GM12878 (cell line): ENCODE results near the gene ZNF213. TPM values are rescaled to one million over a fixed set of nuclear protein-coding genes. Genes with fewer than 3 reads are reported as not detected.
A peak's percentile ranks its signal among the peaks of the same experiment; 100 is the strongest.

Experiments
- ATAC-seq: fragments of 200-7000 bp; cut with Tn5 transposase; 3 replicates; pipeline ENCODE4 v1.9.1; 2020; ENCODE audit warnings: mild to moderate bottlenecking, moderate library complexity
- BruUV-seq: library from RNA; stranded (reverse); fragments of 400-500 nt; replicated peaks from 2 replicates; lab custom pipeline; 2021; lab: Mats Ljungman, UMichigan
- CTCF ChIA-PET: fragments of 300-600 bp; sonication (Branson Sonifier 250); formaldehyde crosslinking; extraction: SDS; loops from one replicate; lab custom pipeline; 2021; ENCODE audit warnings: inconsistent platforms; lab: Yijun Ruan, JAX
- POLR2A ChIA-PET: fragments of 350-600 bp; formaldehyde crosslinking; extraction: SDS; loops from one replicate; lab custom pipeline; 2021; ENCODE audit warnings: inconsistent platforms; lab: Charles Lee
- RAD21 ChIA-PET: fragments of 300-600 bp; sonication (Branson Sonifier 250); formaldehyde crosslinking; loops from one replicate; lab custom pipeline; 2023; ENCODE audit warnings: antibody characterized with exemption; ENCODE audit not compliant: unreplicated experiment; lab: Charles Lee
- SMC1A ChIA-PET: fragments of 300-600 bp; sonication (Branson Sonifier 250); formaldehyde crosslinking; loops from one replicate; lab custom pipeline; 2023; ENCODE audit not compliant: unreplicated experiment, uncharacterized antibody; lab: Charles Lee
- DNase-seq: peaks from one replicate; pipeline ENCODE4 v3.0.0-alpha.2; 2011; ENCODE audit warnings: low read depth, low spot score
- FAIRE-seq: peaks from 3 replicates; lab custom pipeline; 2011; peaks lifted over from hg19 to GRCh38; lab: Jason Lieb, UNC
- H2AFZ ChIP-seq: 2 replicates; pipeline ENCODE4 v1.6.0; 2011; ENCODE audit warnings: low read depth, low read length, control low read depth; ENCODE audit not compliant: control insufficient read depth
- H3K27ac ChIP-seq: 2 replicates; pipeline ENCODE4 v1.5.1; 2011; ENCODE audit warnings: control low read depth; ENCODE audit not compliant: control insufficient read depth, insufficient read depth
- H3K27me3 ChIP-seq, 2 experiments: replicated peaks in 1 of 2; 2 replicates each; pipeline versions ENCODE4 v1.6.0 to v1.6.1; 2011; ENCODE audit warnings: low read length in 1 of 2; ENCODE audit not compliant: control insufficient read depth in 2 of 2, insufficient read depth in 2 of 2
- H3K36me3 ChIP-seq, 2 experiments: 2 replicates each; pipeline ENCODE4 v1.5.1; 2011; ENCODE audit warnings: low read length in 1 of 2; ENCODE audit not compliant: control insufficient read depth in 2 of 2, insufficient read depth in 2 of 2
- H3K4me1 ChIP-seq: 2 replicates; pipeline ENCODE4 v1.6.1; 2011; ENCODE audit warnings: mild to moderate bottlenecking, low read length, moderate library complexity, mixed read lengths; ENCODE audit not compliant: control insufficient read depth, insufficient read depth
- H3K4me2 ChIP-seq: 2 replicates; pipeline ENCODE4 v1.6.0; 2011; ENCODE audit warnings: control low read depth; ENCODE audit not compliant: control insufficient read depth, insufficient read depth
- H3K4me3 ChIP-seq: fragments of 200-600 bp; sonication (generic); 2 replicates; pipeline ENCODE4 v1.5.1; 2016
- H3K79me2 ChIP-seq: 2 replicates; pipeline ENCODE4 v1.6.0; 2011; ENCODE audit warnings: low read length; ENCODE audit not compliant: control insufficient read depth, insufficient read depth
- H3K9ac ChIP-seq: 2 replicates; pipeline ENCODE4 v1.8.0; 2011; ENCODE audit warnings: low read length, control low read depth, mixed read lengths; ENCODE audit not compliant: control insufficient read depth, insufficient read depth
- H3K9me3 ChIP-seq: replicated peaks from 3 replicates; pipeline ENCODE4 v1.5.1; 2011; ENCODE audit warnings: mild to moderate bottlenecking, low read length; ENCODE audit not compliant: control insufficient read depth, insufficient read depth
- H4K20me1 ChIP-seq: 2 replicates; pipeline ENCODE4 v1.6.0; 2011; ENCODE audit not compliant: control insufficient read depth, insufficient read depth
- ASH2L ChIP-seq: fragments of 300-600, 200-600 bp; sonication (generic); IDR thresholded peaks from 2 replicates; pipeline ENCODE4 v1.6.1; 2017; ENCODE audit warnings: low read depth, mild to moderate bottlenecking, borderline replicate concordance
- KLF5 ChIP-seq: fragments of 450-650 bp; IDR thresholded peaks from 2 replicates; pipeline ENCODE4 v1.6.1; 2014; ENCODE audit warnings: mild to moderate bottlenecking; ENCODE audit not compliant: partially characterized antibody
- MEF2B ChIP-seq: fragments of 450-650 bp; IDR thresholded peaks from 2 replicates; pipeline ENCODE4 v1.6.1; 2018; ENCODE audit warnings: mild to moderate bottlenecking, moderate library complexity; ENCODE audit not compliant: partially characterized antibody, poor library complexity, severe bottlenecking
- NR2C1 ChIP-seq: fragments of 450-650 bp; IDR thresholded peaks from 2 replicates; pipeline ENCODE4 v1.6.1; 2017; ENCODE audit warnings: antibody characterized with exemption, mild to moderate bottlenecking, moderate library complexity
- POLR2AphosphoS2 ChIP-seq: IDR thresholded peaks from 2 replicates; pipeline ENCODE4 v1.6.1; 2011; ENCODE audit warnings: low read depth, mild to moderate bottlenecking, low read length, improper control_type of control experiment, moderate library complexity
- TARDBP ChIP-seq: IDR thresholded peaks from 2 replicates; pipeline ENCODE4 v1.6.1; 2016; ENCODE audit warnings: borderline replicate concordance
- TCF7 ChIP-seq: IDR thresholded peaks from 2 replicates; pipeline ENCODE4 v1.6.1; 2014; ENCODE audit warnings: antibody characterized with exemption, borderline replicate concordance
- ZBED1 ChIP-seq: IDR thresholded peaks from 2 replicates; pipeline ENCODE4 v1.6.1; 2016; ENCODE audit warnings: borderline replicate concordance
- ZNF207 ChIP-seq: fragments of 450-650 bp; IDR thresholded peaks from 2 replicates; pipeline ENCODE4 v1.6.1; 2014; ENCODE audit warnings: antibody characterized with exemption, mild to moderate bottlenecking, borderline replicate concordance
- ZNF24 ChIP-seq: fragments of 450-650 bp; IDR thresholded peaks from 2 replicates; pipeline ENCODE4 v1.6.1; 2017; ENCODE audit warnings: antibody characterized with exemption, mild to moderate bottlenecking
- WGBS: methylation state at CpG from one replicate; pipeline ENCODE4 v1.1.6; 2016; ENCODE audit warnings: low lambda C conversion rate; ENCODE audit not compliant: insufficient replicate concordance, insufficient coverage; ENCODE audit errors: missing lambda C conversion rate; 5-methylcytosine and 5-hydroxymethylcytosine counted together
- in situ Hi-C: fragments of 300-500 bp; cut with MboI; formaldehyde crosslinking; loops from 9 replicates; pipeline ENCODE4 v1.14.3; 2018; ENCODE audit warnings: mixed read lengths
- intact Hi-C: fragments of 100-400 bp; cut with micrococcal nuclease; formaldehyde crosslinking; loops from one replicate; pipeline ENCODE4 v1.14.2; 2022; ENCODE audit not compliant: unreplicated experiment
- polyA plus RNA-seq, 11 experiments: library from polyadenylated mRNA; depleted of rRNA in 4 of 11; unstranded in 6 of 11; stranded (reverse) in 5 of 11; fragments of >200 nt; fragmentation: Nextera tagmentation in 4 of 11; fragmentation: Illumina TruSeq in 1 of 11; extraction: Ambion mirVana in 4 of 11; extraction: Trizol in 1 of 11; gene quantifications; 1 replicate in 1 of 11; 2 replicates in 10 of 11; pipeline versions ENCODE4 v1.2.1 to v1.2.3, GENCODE V29; 2011 to 2016; ENCODE audit warnings: inconsistent platforms in 2 of 11, missing spikeins in 2 of 11, low read depth in 1 of 11
- total RNA-seq, 4 experiments: library from RNA; depleted of rRNA in 3 of 4; stranded (reverse); fragments of >200 nt in 3 of 4; fragmentation: Illumina TruSeq in 1 of 4; extraction: Trizol in 1 of 4; gene quantifications; 2 replicates each; pipeline versions ENCODE4 v1.2.1 to v1.2.3, GENCODE V29; 2013 to 2021
- TF ChIP-seq, protein P1 (sequence below): fragments of 450-650 bp; IDR thresholded peaks from 2 replicates; pipeline ENCODE4 v1.6.1; 2016; ENCODE audit warnings: mild to moderate bottlenecking
- TF ChIP-seq, protein P2 (sequence below): IDR thresholded peaks from 2 replicates; pipeline ENCODE4 v1.6.1; 2011; ENCODE audit warnings: borderline replicate concordance, low read depth, mild to moderate bottlenecking, moderate library complexity, mixed read lengths, low read length; ENCODE audit not compliant: insufficient read depth; ENCODE audit errors: extremely low read length
- TF ChIP-seq, protein P3 (sequence below): fragments of 450-650 bp; IDR thresholded peaks from 2 replicates; pipeline ENCODE4 v1.6.1; 2016; ENCODE audit warnings: mild to moderate bottlenecking, moderate library complexity, borderline replicate concordance

ZNF213 gene
- total and polyA plus RNA-seq, 10 of the 15 experiments (the other 5 are each of a cell fraction or from before 2014, with no cell fraction given) = 0.53 to 9.4 (median 1.1) TPM

DNA sequence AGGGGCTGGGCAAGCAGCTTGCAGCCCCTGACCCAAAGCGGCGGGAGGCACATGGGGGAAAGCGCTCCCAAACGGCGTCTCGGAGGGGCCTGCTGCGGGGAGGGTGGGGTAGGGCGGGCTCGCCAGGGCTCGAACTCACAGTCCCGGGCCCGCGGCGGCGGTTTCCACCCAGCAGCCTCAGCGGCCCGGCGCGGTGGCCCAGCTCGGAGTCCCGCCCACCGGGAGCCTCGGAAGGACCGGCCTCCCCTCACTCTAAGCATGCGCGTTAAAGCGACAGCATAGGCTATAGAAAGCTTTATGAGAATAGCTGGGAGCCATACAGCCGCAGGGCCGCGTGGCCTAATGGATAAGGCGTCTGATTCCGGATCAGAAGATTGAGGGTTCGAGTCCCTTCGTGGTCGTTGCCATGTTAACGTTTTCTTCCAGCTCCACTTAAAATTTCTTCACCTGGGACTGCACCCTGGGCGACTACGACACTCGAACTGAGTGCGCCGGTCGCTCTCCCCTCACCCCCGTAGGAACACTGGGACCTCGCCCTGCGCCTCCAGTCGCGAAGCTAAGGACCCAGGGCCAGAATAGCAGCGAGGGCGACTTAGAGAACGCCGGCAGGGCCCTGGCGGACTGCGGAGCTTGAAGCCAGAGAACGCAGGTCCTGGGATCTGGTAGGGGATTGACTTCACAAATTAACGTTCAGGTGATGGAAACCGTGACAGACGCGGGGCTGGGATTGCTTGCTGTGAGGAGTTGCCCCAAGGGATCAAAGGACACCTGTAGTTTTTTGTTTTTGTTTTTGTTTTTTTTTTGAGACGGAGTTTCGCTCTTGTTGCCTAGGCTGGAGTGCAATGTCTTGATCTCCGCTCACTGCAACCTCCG is 15.8 kb downstream of the ZNF213 start:
- H3K27me3 ChIP-seq = no peaks in the 10 kb centered on the region
- peak overlapping the region; percentile 92 for H2AFZ ChIP-seq
- no peaks in the 10 kb centered on the region for H3K79me2 ChIP-seq
- peaks cover 3% of the 10 kb centered on the region; the same call in 1 of the 2 replicates for H3K4me1 ChIP-seq
- H4K20me1 ChIP-seq = no peaks in the 10 kb centered on the region
- FAIRE-seq (peak; percentile 18), ATAC-seq (peak; percentile 91), DNase-seq (peak; percentile 95)
- H3K36me3 ChIP-seq = no peaks in the 10 kb centered on the region
- ChIA-PET SMC1A (interaction anchor here (0.6 to 2.0 kb wide), 8 partner anchors 8 to 841 kb away, joined by 3 to 12 read pairs (median 4); partner anchors contain the start of gene ZNF213), POLR2A (interaction anchor here (0.8 to 2.3 kb wide), 6 partner anchors 16 to 128 kb away, joined by 3 to 13 read pairs (median 4); partner anchors contain the start of genes IL32 and ZNF213), RAD21 (interaction anchor here (1.0 to 2.4 kb wide), 8 partner anchors 9 to 91 kb away, joined by 4 to 11 read pairs (median 8); partner anchors contain the start of gene ZNF213), CTCF (interaction anchor here (0.9 to 3.5 kb wide), 17 partner anchors 9 to 250 kb away, joined by 3 to 24 read pairs (median 5); partner anchors contain the start of genes HCFC1R1, THOC6, ZNF174 and ZNF213)
- peak overlapping the region; percentile 79 for H3K9ac ChIP-seq
- in situ Hi-C loops = no loop called here
- H3K27ac ChIP-seq = peak overlapping the region; percentile 70
- intact Hi-C loops = loop anchor here (1.0 to 10.0 kb wide), 3 partner anchors 8 to 114 kb away; no protein-coding TSS in a partner anchor
- 3% methylated on average over 53 of the region's 62 CpGs for WGBS
- H3K9me3 ChIP-seq = no peaks in the 10 kb centered on the region; the same call in 2 of the 3 replicates
- H3K4me3 ChIP-seq = peak overlapping the region; percentile 94
- peak overlapping the region; percentile 100 for H3K4me2 ChIP-seq
- BruUV-seq = TSS peak; percentile 98
- TF ChIP-seq ZNF24 = peak; percentile 100
- TF ChIP-seq TARDBP = peak; percentile 99
- no peak for TF ChIP-seq NR2C1
- TF ChIP-seq POLR2AphosphoS2 = no peak
- TF ChIP-seq, protein P1, sequence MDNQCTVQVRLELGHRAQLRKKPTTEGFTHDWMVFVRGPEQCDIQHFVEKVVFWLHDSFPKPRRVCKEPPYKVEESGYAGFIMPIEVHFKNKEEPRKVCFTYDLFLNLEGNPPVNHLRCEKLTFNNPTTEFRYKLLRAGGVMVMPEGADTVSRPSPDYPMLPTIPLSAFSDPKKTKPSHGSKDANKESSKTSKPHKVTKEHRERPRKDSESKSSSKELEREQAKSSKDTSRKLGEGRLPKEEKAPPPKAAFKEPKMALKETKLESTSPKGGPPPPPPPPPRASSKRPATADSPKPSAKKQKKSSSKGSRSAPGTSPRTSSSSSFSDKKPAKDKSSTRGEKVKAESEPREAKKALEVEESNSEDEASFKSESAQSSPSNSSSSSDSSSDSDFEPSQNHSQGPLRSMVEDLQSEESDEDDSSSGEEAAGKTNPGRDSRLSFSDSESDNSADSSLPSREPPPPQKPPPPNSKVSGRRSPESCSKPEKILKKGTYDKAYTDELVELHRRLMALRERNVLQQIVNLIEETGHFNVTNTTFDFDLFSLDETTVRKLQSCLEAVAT = peak; percentile 62
- peak; percentile 63; the same call in 1 of the 2 replicates for TF ChIP-seq ZNF207
- peak; percentile 94 for TF ChIP-seq KLF5
- TF ChIP-seq, protein P2, sequence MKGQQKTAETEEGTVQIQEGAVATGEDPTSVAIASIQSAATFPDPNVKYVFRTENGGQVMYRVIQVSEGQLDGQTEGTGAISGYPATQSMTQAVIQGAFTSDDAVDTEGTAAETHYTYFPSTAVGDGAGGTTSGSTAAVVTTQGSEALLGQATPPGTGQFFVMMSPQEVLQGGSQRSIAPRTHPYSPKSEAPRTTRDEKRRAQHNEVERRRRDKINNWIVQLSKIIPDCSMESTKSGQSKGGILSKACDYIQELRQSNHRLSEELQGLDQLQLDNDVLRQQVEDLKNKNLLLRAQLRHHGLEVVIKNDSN = no peak
- peak; percentile 60; the same call in 1 of the 2 replicates for TF ChIP-seq ZBED1
- no peak for TF ChIP-seq MEF2B
- no peak; the same call in 1 of the 2 replicates for TF ChIP-seq TCF7
- no peak for TF ChIP-seq ASH2L
- TF ChIP-seq, protein P3, sequence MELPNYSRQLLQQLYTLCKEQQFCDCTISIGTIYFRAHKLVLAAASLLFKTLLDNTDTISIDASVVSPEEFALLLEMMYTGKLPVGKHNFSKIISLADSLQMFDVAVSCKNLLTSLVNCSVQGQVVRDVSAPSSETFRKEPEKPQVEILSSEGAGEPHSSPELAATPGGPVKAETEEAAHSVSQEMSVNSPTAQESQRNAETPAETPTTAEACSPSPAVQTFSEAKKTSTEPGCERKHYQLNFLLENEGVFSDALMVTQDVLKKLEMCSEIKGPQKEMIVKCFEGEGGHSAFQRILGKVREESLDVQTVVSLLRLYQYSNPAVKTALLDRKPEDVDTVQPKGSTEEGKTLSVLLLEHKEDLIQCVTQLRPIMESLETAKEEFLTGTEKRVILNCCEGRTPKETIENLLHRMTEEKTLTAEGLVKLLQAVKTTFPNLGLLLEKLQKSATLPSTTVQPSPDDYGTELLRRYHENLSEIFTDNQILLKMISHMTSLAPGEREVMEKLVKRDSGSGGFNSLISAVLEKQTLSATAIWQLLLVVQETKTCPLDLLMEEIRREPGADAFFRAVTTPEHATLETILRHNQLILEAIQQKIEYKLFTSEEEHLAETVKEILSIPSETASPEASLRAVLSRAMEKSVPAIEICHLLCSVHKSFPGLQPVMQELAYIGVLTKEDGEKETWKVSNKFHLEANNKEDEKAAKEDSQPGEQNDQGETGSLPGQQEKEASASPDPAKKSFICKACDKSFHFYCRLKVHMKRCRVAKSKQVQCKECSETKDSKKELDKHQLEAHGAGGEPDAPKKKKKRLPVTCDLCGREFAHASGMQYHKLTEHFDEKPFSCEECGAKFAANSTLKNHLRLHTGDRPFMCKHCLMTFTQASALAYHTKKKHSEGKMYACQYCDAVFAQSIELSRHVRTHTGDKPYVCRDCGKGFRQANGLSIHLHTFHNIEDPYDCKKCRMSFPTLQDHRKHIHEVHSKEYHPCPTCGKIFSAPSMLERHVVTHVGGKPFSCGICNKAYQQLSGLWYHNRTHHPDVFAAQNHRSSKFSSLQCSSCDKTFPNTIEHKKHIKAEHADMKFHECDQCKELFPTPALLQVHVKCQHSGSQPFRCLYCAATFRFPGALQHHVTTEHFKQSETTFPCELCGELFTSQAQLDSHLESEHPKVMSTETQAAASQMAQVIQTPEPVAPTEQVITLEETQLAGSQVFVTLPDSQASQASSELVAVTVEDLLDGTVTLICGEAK = peak; percentile 85
